B cell (primary cell): ENCODE measurements around the gene MYO16. TPM values are rescaled to one million over a fixed set of nuclear protein-coding genes. Genes with fewer than 3 reads are reported as not detected.

Experiments used
- ATAC-seq: fragments of 200-7000 bp; cut with Tn5 transposase; one replicate; pipeline ENCODE4 v1.10.0; 2021; ENCODE audit warnings: low read depth, mild to moderate bottlenecking, moderate number of reproducible peaks, moderate library complexity
- CTCF ChIA-PET: fragments of 350-600 bp; sonication (Branson Sonifier 250); formaldehyde crosslinking; loops from one replicate; lab custom pipeline; 2021; ENCODE audit warnings: antibody characterized with exemption, inconsistent platforms; lab: Charles Lee
- POLR2A ChIA-PET: fragments of 350-600 bp; sonication (Branson Sonifier 250); formaldehyde crosslinking; loops from one replicate; lab custom pipeline; 2021; ENCODE audit warnings: antibody characterized with exemption; lab: Charles Lee
- DNase-seq: peaks from one replicate; pipeline ENCODE4 v3.0.0; 2013
- H2AFZ ChIP-seq: 2 replicates; pipeline ENCODE4 v1.6.1; 2012; ENCODE audit warnings: mild to moderate bottlenecking, low read depth, low read length; ENCODE audit not compliant: insufficient read depth, poor library complexity, severe bottlenecking
- H3K27ac ChIP-seq, 2 donors: 1 replicate in 1 of 2; 2 replicates in 1 of 2; pipeline ENCODE4 v1.5.1; 2012 to 2013; ENCODE audit warnings: low read length in 2 of 2, mild to moderate bottlenecking in 2 of 2, moderate library complexity in 1 of 2
- H3K27me3 ChIP-seq, 4 experiments: fragments of 200-600 bp in 1 of 4; sonication (generic) in 1 of 4; replicated peaks in 1 of 4; 1 replicate in 2 of 4; 2 replicates in 2 of 4; pipeline versions ENCODE4 v1.6.1 to v1.7.0; 2013 to 2016; ENCODE audit warnings: low read length in 3 of 4, mild to moderate bottlenecking in 2 of 4, mixed read lengths in 1 of 4, moderate library complexity in 1 of 4; ENCODE audit not compliant: insufficient read depth in 4 of 4, control insufficient read depth in 3 of 4; ENCODE audit errors: control extremely low read depth in 1 of 4
- H3K36me3 ChIP-seq, 2 experiments: replicated peaks in 1 of 2; 1 replicate in 1 of 2; 2 replicates in 1 of 2; pipeline versions ENCODE4 v1.6.1 to v1.7.1; 2013; ENCODE audit warnings: low read length in 1 of 2; ENCODE audit not compliant: insufficient read depth in 2 of 2, control insufficient read depth in 1 of 2; ENCODE audit errors: control extremely low read depth in 1 of 2, extremely low read depth in 1 of 2
- H3K4me1 ChIP-seq, 2 donors: fragments of 200-600 bp in 1 of 2; sonication (generic) in 1 of 2; 1 replicate in 1 of 2; 2 replicates in 1 of 2; pipeline versions ENCODE4 v1.5.1 to v1.6.1; 2013 to 2017; ENCODE audit warnings: low read length in 2 of 2; ENCODE audit not compliant: control insufficient read depth in 2 of 2, insufficient read depth in 2 of 2
- H3K4me2 ChIP-seq: replicated peaks from 2 replicates; pipeline ENCODE3; 2012; ENCODE audit warnings: mild to moderate bottlenecking, low read depth, low read length; ENCODE audit not compliant: poor library complexity, severe bottlenecking
- H3K4me3 ChIP-seq, 5 experiments: fragments of 200-600 bp in 1 of 5; sonication (generic) in 1 of 5; 1 replicate in 3 of 5; 2 replicates in 2 of 5; pipeline versions ENCODE4 v1.5.1 to v1.7.0; 2011 to 2016; ENCODE audit warnings: low read length in 4 of 5, mild to moderate bottlenecking in 4 of 5, low read depth in 2 of 5, control low read depth in 1 of 5, moderate library complexity in 1 of 5; ENCODE audit not compliant: insufficient read depth in 1 of 5; ENCODE audit errors: control extremely low read depth in 1 of 5, extremely low read depth in 1 of 5
- H3K79me2 ChIP-seq: fragments of 200-600 bp; sonication (generic); one replicate; pipeline ENCODE4 v1.6.0; 2016; ENCODE audit warnings: low read length; ENCODE audit not compliant: control insufficient read depth, insufficient read depth
- H3K9ac ChIP-seq: fragments of 200-600 bp; sonication (generic); 2 replicates; pipeline ENCODE4 v1.6.1; 2017; ENCODE audit warnings: mild to moderate bottlenecking, low read length, moderate library complexity
- H3K9me3 ChIP-seq, 3 donors: one replicate each; pipeline versions ENCODE4 v1.6.1 to v1.7.1; 2013; ENCODE audit warnings: low read length in 2 of 3; ENCODE audit not compliant: control insufficient read depth in 2 of 3, insufficient read depth in 1 of 3; ENCODE audit errors: control extremely low read depth in 1 of 3
- H4K20me1 ChIP-seq: 2 replicates; pipeline ENCODE4 v1.6.0; 2012; ENCODE audit warnings: mild to moderate bottlenecking, low read length; ENCODE audit not compliant: insufficient read depth, control insufficient read depth, poor library complexity, severe bottlenecking
- H3K27ac Mint-ChIP-seq: one replicate; pipeline ENCODE4 v1.8.0; 2021; ENCODE audit warnings: mixed read lengths
- H3K27me3 Mint-ChIP-seq: one replicate; pipeline ENCODE4 v1.8.0; 2021; ENCODE audit warnings: mixed read lengths
- H3K4me1 Mint-ChIP-seq: one replicate; pipeline ENCODE4 v1.8.0; 2021; ENCODE audit warnings: mixed read lengths
- H3K4me3 Mint-ChIP-seq: one replicate; pipeline ENCODE4 v1.8.0; 2021; ENCODE audit warnings: mixed read lengths
- H3K9me3 Mint-ChIP-seq: one replicate; pipeline ENCODE4 v1.8.0; 2022; ENCODE audit warnings: mixed read lengths; ENCODE audit not compliant: insufficient read depth
- EZH2 ChIP-seq: IDR thresholded peaks from 2 replicates; pipeline ENCODE4 v1.6.1; 2012; ENCODE audit warnings: borderline replicate concordance, low read depth, mild to moderate bottlenecking, moderate library complexity, low read length; ENCODE audit not compliant: insufficient read depth, poor library complexity, severe bottlenecking
- WGBS: methylation state at CpG from one replicate; pipeline ENCODE4 v1.1.5; 2013; ENCODE audit warnings: missing lambda C conversion rate; ENCODE audit not compliant: insufficient coverage; 5-methylcytosine and 5-hydroxymethylcytosine counted together
- intact Hi-C: fragments of 100-400 bp; cut with micrococcal nuclease; formaldehyde crosslinking; loops from one replicate; pipeline ENCODE4 v1.10.0; 2022
- polyA plus RNA-seq: library from polyadenylated mRNA; depleted of rRNA; stranded (reverse); fragments of >200 nt; gene quantifications from 2 replicates; pipeline ENCODE4 v1.2.3, GENCODE V29; 2012
- total RNA-seq, 2 donors: library from RNA; stranded (reverse); fragments of 120-200 nt in 1 of 2; gene quantifications; 1 replicate in 1 of 2; 2 replicates in 1 of 2; pipeline versions ENCODE4 v1.2.3 to v1.2.4, GENCODE V29; 2013 to 2022
- TF ChIP-seq, protein P1 (sequence below): fragments of 200-600 bp; IDR thresholded peaks from one replicate; pipeline ENCODE4 v1.8.0; 2022; ENCODE audit warnings: antibody characterized with exemption, mild to moderate bottlenecking

The MYO16 gene
- total and polyA plus RNA-seq, 2 donors (not counting 1 experiment from before 2014, with no cell fraction given) = not detected

DNA sequence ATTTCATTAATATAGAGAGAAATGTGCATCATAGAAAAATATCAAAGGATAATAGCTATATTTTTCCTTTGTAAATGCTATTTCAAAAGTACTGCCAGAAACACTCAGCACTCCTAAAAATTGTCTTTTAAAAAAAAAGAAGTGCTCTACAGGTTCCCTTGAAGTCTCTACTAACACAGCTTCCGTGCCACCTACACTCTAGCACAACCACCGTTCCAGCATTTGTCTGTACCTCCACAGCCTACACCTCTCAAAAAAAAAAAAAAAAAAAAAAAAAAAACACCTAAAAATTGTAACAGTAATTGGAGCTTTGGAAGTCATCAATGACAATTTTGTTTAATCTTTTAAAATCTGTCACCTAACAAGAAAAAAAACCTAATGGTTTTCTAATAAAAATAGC, 485.6 kb downstream of the MYO16 start:
- Histone ChIP-seq H4K20me1 (no peaks in the 10 kb centered on the region), H3K9ac (no peak overlapping the region), H3K27me3 (peaks cover 0 to 5% (median 0%) of the 10 kb centered on the region in 4 experiments), H2AFZ (no peak overlapping the region), H3K36me3 (no peaks in the 10 kb centered on the region), H3K9me3 (no peaks in the 10 kb centered on the region), H3K4me1 (no peaks in the 10 kb centered on the region), H3K4me2 (no peak overlapping the region), H3K79me2 (no peaks in the 10 kb centered on the region), H3K27ac (no peak overlapping the region), H3K4me3 (no peak overlapping the region)
- WGBS = no CpG with 5 or more reads among the region's 2 CpGs
- intact Hi-C loops = no loop called here
- ATAC-seq (no peak), DNase-seq (no peak)
- Mint-ChIP-seq H3K9me3 (no peaks in the 10 kb centered on the region), H3K27me3 (peaks cover 7% of the 10 kb centered on the region), H3K27ac (no peak overlapping the region), H3K4me3 (no peak overlapping the region), H3K4me1 (peaks cover 2% of the 10 kb centered on the region)
- no peak for TF ChIP-seq EZH2
- TF ChIP-seq, protein P1, sequence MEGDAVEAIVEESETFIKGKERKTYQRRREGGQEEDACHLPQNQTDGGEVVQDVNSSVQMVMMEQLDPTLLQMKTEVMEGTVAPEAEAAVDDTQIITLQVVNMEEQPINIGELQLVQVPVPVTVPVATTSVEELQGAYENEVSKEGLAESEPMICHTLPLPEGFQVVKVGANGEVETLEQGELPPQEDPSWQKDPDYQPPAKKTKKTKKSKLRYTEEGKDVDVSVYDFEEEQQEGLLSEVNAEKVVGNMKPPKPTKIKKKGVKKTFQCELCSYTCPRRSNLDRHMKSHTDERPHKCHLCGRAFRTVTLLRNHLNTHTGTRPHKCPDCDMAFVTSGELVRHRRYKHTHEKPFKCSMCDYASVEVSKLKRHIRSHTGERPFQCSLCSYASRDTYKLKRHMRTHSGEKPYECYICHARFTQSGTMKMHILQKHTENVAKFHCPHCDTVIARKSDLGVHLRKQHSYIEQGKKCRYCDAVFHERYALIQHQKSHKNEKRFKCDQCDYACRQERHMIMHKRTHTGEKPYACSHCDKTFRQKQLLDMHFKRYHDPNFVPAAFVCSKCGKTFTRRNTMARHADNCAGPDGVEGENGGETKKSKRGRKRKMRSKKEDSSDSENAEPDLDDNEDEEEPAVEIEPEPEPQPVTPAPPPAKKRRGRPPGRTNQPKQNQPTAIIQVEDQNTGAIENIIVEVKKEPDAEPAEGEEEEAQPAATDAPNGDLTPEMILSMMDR = no peak
- CTCF ChIA-PET = interaction anchor here (1.0 kb wide), 1 partner anchor 9 kb away, joined by 3 read pairs; no protein-coding TSS in a partner anchor
- POLR2A ChIA-PET = no interaction called here

DNA sequence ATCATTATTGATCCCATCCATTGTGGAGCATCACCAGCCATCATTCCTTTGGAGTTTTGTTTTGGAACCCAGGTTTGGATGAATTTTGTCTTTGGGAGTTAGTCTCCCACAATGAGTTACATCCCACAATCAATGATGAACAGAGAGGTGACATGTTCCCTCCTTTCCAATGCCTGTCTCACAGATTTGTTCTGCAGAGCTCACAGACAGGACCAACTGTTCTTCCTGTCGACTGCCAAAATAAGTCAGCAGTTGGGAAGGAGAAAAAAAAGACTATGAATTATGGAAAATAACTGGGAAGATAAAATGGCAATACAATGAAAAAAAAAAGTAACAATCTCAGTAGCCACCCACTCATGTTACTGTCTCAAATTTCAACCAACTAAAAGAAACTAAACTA, 489.1 kb downstream of the MYO16 start:
- no peak overlapping the region for H3K27ac Mint-ChIP-seq
- Histone ChIP-seq H3K4me1 (no peaks in the 10 kb centered on the region), H3K36me3 (no peaks in the 10 kb centered on the region), H2AFZ (no peak overlapping the region), H3K27ac (no peak overlapping the region), H3K9ac (no peak overlapping the region), H3K79me2 (no peaks in the 10 kb centered on the region), H4K20me1 (no peaks in the 10 kb centered on the region), H3K9me3 (no peaks in the 10 kb centered on the region), H3K4me2 (no peak overlapping the region), H3K27me3 (peaks cover 0 to 5% (median 0%) of the 10 kb centered on the region in 4 experiments), H3K4me3 (no peak overlapping the region)
- intact Hi-C loops = no loop called here
- WGBS = no CpG with 5 or more reads among the region's 1 CpG
- H3K9me3 Mint-ChIP-seq = no peaks in the 10 kb centered on the region
- DNase-seq (no peak), ATAC-seq (no peak)
- ChIA-PET POLR2A (no interaction called here), CTCF (no interaction called here)
- H3K27me3 Mint-ChIP-seq = peaks cover 3% of the 10 kb centered on the region
- peaks cover 1% of the 10 kb centered on the region for H3K4me1 Mint-ChIP-seq
- no peak overlapping the region for H3K4me3 Mint-ChIP-seq
- TF ChIP-seq EZH2 = no peak
- TF ChIP-seq, protein P1 = no peak
